GM19467 (cell line): ENCODE measurements around the gene MSI2.
"Not testable (repeated sequence)": the region's sequence is repeated elsewhere in the genome, so short reads cannot be mapped to it uniquely, and the experiment has no call there.

Source experiments
- ATAC-seq: cut with Tn5 transposase; IDR thresholded peaks from one replicate; pipeline ENCODE4 v1.9.1; 2021; ENCODE audit warnings: mild to moderate bottlenecking, moderate library complexity; ENCODE audit not compliant: unreplicated experiment

MSI2 gene

DNA sequence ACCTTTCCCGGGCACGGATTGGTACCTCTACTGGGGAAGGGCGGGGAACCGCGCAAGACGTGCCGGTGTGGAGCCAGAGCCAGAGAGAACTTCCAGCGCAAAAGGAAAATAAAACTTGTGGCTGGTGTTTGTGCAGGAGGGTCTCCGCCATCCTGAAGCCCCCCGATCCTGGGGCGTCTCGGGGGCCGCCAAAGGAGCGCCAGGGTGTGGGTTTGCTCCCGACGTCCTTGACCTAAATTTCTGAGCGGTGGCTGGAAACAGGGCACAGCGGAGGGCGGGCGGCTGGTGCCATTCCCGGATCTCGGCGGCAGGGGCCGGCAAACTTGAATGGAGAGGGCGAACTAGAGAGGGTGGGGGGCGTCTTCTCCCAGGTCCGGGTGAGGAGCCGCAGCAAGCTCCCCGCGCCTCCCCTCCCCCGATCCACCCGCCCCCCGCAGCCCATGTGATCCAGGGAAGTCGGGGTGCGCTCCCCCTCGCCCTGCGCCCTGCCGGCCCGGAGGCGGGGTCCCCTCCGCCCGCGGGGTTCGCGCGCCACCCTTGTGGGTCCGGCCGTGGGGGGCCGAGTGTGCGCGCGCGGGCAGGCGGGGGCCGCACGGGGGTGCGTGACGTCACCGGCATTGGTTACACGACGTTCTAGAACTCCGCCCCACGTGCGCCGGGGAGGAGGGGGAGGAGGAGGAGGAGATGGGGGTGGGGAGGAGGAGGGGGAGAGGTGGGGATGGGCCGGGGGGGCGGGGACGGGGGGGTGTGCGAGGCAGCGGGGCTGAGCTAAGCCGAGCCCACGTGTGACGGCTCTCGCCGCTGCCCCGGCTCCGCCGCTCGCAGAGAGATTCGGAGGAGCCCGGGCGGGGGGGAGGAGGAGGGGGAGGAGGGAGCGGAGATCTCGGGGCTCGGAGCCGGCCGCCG, at the start of gene MSI2:
MSI2 (plus strand) TSS at position 748 of the 906 bp plus-strand sequence. CDS start 220 bp downstream, outside the sequence.
- peak; percentile 63 for ATAC-seq

DNA sequence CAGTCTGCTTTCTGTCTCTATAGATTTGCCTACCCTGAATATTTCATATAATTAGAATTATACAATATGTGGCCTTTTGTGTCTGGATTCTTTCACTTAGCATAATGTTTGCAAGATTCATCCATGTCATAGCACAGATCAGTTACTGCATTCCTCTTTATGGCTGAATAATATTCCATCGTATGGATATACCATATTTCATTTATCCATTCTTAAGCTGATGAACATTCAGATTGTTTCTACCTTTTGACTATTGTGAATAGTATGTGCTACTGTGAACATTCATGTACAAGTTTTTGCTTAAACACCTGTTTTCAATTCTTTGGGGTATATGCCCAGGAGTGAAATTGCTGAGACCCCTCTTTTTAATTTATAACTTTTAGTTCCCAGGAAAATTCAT, 49.4 kb upstream of the MSI2 start:
- no peak for ATAC-seq

DNA sequence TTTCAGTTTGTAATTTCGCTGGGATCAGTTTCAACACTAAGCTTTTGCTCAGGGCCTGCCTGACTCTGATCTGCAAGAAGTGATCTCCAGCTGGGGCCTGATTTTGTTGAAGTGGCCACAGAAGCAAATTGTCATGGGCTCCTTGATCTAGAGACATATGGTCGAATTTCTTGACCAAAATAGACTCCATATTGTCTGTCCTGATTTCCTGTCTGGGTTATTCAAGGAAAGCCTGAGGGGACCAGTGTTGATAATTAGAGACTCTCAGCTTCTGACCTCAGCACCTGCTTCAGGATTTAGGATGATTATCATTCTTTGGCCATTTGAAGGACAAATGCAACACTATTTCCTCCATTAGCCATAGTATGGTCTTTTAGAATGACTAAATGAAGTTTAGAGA, 48.9 kb upstream of the MSI2 start:
- ATAC-seq: no peak

DNA sequence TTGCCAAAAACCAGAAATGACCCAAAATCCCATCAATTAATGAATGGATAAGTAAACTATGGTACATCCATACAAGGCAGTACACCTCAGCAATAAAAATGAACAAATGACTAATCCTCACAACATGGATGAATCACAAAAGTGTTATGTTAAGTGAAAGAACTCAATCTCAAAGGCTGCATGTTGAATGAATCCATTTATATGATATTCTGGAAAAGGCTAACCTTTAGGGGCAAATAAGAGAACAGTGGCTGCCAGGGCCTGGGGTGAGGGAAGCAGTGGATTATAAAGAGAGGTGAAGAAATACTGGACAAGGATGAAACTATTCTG, 46.1 kb upstream of the MSI2 start:
- no peak for ATAC-seq

DNA sequence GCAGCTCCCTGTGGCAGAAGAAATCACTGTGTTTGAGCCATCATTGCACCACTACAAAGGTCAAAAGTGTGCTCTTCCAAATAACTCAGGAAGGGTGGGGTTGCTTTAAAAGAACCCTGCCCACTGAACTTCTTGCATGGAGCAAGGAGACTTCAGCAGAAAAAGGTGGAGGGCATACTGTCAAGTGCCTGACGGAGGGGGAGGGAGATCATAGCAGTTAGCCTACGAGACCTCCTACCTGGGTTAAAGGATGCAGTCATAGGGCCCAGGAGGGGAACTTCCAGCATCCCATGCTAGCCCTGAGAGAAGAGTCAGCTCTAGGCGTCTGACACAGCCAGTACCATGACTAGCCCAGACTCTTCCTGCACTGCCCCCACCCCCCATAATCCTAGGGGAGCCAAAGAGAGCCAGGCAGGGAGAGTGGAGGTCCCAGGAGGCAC, 45.3 kb upstream of the MSI2 start:
- ATAC-seq: no peak

DNA sequence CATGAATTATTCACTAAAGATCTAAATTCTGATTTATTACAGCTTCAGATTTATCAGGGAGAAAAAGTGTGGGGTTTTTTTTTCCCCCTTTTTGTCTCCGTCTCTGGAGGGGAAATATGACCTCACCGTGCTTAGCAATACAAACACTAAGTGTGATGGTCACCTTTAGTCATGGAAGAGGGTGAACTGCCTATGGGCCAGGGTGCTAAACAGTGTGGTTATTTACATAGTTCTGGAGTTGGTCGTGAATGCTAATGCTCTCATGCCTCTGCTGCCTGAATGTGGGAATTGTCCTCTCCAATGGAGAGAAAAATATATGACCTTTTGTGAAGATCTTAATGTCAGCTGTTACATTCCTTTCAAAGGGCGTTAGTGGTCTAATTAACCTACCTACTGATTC, 44.8 kb upstream of the MSI2 start:
- ATAC-seq: no peak

DNA sequence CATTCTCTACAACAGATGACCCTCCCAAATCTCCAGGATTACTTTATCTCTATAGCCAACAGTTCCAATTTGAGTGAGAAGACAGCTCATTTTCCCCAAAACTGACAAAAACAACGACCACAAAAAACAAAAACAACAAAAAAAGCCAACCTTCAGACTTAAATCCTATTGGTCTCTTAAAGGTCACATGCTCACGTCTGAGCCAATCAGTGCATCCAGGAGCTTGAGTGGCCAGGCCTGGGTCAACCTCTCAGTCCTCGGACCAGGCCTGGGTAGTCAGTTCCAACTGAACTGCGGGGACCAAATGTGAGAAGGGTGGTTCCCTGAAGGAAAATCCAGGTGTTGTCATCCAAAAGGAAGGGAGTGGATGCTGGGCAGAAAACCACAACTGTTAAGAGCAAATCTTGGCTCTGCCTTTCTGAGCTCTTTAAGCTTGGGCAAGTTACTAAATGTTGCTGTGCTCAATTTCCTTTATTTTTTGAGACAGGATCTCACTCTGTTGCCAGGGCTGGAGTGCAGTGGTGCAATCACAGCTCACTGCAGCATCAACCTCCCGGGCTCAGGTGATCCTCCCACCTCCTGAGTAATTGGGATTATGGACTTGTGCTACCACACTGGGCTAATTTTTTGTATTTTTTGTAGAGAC, 43.0 kb upstream of the MSI2 start:
- ATAC-seq: no peak

DNA sequence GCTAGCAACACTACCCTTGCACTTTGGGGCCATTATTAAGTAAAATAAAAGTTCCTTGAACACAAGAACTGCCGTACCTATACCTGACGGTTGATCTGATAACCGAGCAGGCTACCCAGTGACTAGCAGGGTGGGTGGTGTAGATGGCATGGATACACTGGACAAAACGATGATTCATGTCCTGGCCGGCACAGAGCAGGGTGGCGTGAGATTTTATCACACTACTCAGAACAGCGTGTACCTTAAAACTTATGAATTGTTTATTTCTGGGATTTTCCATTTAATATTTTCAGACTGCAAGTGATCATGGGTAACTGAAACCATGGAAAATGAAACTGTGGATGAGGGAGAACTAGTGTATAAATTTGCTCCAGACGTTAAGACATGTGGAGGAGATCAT, 41.0 kb upstream of the MSI2 start:
- ATAC-seq: no peak

DNA sequence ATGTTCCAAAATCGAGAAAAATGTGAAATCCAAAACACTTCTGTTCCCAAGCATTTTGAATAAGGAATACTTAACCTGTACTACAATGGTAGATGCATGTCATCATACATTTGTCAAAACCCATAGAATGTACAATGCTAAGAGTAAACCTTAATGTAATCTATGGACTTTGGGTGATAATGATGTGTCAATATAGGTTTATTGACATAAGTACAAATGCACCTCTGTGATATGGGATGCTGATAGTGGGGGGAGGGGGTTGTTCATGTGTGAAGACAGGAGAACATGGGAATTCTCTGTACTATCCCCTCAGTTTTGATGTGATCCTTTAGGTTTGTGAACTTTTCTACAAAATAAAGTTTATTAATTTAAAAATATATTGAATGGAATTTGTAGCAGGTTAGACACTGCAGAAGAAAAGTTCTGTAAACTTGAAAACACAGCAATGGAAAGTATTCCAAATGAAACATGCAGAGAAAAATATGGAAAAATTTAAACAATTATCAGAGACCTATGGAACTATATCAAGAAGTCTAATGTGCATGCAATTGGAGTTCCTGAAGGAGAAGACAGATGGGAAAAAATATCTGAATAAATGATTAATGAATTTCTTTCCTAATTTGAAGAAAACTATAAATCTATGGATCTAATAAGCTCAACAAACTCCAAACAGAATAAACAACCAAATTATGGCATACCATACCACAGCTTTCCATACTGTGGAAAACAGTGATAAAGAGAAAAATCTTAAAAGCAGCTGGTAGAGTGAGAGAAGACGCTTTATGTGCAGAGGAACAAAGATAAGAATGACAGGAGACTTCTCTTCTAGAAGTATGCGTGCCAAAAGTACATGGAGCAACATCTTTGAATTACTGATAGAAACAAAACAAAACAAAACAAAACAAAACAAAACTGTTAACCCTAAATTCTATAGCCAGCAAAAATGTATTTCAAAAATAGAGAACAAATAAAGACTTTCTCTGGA, 34.7 kb upstream of the MSI2 start:
- no peak for ATAC-seq

DNA sequence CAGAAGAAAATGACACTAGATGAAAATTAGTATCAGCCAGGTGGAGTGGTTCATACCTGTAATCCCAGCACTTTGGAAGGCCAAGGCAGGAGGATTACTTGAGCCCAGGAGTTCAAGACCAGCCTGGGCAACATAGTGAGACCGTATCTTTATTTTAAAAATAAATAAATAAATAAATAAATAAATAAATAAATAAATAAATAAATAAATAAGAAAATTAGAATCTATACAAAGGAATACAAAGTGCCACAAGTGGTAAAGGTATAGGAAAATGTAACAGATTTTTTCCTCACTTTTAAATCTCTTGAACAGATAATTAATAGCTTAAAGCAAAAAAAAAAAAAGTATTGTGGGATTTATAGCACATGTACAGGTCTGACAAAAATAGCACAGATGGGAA, 33.9 kb upstream of the MSI2 start:
- not testable (repeated sequence) for ATAC-seq

DNA sequence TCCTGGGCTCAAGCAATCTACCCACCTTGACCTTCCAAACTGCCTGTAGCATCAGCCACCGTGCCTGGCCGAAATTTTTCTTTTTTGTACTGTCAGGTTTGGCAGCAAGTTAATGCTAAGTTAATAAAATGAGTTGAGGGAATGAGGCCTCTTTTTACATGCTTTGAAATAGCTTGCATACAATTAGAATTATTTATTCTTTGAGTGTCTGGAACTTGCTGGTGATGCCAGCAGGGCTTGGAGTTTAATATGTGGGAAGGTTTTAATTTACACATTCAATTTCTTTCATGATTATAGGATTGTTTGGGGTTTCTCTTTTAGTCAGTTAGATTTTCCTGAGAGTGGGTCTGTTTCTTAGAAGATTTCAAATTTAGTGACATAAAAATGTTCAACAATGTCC, 31.2 kb upstream of the MSI2 start:
- no peak for ATAC-seq

DNA sequence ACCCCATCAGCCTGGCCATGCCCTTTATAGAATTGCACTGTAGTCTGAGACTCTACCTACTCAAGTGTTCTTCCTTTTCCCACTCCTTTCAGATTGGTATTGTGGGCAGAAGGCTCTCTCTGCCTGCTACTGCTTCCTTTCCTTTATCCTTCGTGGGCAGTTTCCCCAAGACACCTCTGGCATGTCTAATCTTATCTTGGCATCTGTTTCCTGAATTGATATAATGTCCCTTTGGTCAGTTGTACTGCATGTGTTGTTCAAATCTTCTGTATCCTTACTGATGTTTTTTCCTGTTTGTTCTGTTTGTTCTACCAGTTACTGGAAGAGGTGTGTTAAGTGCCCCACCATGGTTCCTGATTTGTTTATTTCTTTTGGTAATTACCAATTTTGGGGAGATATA, 29.5 kb upstream of the MSI2 start:
- ATAC-seq: no peak

DNA sequence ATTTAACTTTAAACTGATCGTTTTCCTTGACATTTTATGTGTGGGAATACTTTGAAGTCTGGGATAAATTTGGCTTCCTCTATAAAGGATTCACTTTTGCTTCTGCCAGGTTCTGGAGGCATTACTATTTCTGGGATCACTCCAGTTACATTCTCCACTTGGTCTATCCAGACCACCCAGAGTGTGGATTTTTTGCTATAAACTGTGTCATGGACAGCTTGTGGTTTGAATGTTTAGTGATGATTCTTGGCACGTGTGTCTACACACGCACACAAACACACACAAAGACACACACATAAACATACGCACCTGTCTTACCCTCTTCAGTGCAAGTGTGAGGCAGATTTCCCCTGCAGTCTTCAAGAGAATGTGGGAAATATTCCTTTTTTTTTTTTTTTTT, 27.4 kb upstream of the MSI2 start:
- ATAC-seq: no peak

DNA sequence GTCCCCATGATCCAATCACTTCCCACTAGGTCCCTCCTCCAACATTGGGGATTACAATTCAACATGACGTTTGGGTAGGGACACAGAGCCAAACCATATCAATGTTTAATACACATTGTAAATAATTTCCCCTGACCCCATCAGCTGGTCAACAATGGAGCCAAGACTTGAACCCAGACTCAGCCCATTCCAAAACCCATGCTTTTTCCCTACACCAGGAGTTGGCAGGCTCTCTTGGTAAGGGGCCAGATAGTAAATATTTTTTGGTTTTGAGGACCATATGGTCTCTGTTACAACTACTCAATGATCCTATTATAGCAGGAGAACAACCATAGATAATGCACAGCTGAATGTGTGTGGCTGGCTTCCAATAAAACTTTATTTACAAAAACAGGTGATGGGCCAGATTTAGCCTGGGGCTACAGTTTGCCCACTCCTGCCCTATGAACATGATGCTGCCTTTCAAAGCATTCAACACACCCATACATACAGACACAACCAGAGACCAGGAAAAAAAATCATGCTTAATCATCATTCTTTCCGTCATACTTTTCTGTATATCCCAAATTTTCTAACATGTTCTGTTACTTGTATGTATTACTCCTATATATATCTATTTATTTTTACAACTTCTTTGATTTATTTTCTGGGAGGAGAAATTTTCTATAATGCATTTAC, 22.1 kb upstream of the MSI2 start:
- no peak for ATAC-seq

DNA sequence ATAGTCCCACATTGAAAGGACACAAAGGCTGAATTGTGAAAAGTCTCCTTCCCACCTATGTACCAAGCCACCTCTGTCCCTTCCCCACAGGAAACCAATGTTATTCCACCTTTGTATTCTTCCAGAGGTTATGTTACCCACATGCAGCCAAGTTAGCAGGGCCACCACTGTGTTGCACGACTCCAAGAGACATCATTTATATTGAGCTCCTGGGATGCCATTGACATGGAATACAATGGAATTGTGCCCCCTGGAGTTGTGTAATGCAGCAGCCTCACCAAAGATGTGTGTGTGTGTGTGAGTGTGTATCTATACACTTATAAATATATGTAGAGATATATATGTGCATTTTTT, 21.6 kb upstream of the MSI2 start:
- ATAC-seq: no peak

DNA sequence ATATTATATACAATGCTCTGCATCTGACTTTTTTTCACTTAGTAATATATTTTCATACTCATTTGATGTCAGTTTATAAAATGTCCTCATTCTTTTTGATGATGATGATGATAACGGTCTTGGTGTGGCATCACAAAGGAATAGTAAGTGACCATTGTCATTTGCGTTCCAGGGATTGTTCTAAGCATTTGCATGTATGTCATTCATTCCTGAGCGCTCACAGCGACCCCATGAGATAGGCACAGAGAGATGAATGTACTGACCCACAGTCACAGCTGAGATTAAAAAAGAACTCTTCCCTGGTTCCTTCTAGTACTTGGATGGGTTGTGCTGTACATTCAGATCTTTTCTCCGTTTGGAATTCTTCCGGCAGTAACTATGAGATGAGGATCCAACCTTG, 21.2 kb upstream of the MSI2 start:
- ATAC-seq: no peak

DNA sequence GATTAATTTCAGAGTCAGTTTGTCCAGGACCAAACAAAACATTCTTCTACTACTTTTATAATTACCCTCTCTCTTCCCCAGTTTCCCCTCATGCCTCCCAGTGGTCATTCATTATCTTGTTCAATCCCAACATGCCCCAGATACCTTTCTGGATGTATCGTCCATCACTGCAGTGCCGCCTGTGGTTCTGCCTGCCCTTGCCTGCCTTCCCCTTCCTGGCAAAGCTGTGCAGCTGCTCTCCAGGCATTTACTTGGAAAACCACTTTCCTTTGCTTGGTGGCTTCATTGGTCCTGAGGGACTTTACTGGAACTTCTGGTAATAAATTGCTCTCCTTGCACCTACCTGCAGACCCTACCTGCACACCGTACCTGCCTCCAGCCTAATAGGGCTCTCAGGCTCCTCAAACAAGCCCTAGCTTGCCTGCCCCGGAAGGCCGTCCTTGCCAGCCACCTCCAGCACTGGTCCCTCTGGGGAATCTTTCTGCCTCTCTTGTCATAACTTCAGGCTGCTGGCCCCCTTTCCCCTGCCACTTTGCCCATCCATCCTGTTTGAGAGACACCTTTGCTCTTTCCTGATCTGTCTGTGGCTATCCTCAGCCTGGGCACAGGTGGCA, 19.5 kb upstream of the MSI2 start:
- no peak for ATAC-seq

DNA sequence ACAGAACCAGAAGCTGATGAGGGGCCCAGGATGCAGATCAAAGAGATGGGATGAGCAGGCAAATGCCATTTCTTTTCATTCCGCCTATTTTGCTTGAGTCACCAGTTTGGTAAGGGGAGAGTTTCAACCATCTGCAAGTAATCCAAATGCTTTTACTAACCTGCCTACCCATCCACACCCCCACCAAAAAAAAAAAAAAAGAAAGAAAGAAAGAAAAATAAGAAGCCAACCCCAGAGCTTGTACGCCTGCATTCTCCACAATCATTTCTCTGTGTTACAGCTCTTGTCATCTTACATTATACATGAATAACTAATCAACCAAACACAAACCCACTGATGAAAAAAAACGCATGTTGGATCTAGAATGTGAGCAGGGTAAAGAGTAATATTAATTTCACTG, 15.7 kb upstream of the MSI2 start:
- no peak for ATAC-seq

DNA sequence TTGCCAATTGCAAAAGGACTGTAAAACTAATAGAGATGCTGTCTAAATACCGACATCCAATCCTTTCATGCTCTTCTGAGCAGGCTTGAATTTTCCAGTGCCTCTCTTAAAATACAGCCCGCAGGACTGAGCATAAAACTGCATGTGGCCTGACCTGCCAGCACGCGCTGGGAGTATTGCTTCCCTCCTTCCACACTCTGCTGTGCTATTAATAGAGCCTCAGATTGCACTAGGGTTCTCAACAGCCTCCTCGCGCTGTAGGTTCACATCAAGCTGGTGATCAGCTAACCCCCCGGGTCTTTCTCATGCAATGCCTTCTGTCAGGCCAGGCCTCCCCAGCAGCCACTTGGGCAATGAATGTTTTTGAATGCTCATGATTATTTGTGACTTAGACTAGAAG, 14.2 kb upstream of the MSI2 start:
- ATAC-seq: no peak

DNA sequence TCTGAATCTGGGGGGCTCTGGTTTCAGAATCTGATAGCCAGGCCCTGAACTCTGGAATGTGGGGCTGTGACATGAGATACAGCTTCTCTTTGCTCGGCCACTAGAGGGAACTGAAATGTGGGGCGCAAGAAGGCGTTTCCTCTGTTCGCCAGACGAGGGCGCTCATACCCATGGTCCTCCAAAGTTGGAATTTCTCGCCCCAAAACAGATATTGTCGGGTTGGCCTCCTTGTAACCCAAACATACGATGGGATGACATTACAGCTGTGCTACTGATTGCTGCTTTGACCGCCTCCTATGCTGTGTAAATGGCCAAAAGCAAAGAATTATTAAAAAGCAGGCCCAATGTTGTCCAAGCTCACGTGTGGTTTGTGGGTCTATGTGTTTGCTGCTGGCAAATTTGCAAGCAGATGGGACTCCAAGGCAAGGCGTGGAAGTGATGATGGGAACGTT, 13.1 kb upstream of the MSI2 start:
- ATAC-seq: no peak
